Mesenteric fat pad (tissue), 1 donor: ENCODE data around the gene FAM234B. TPM values are rescaled to one million over a fixed set of nuclear protein-coding genes. Genes with fewer than 3 reads are reported as not detected.
A peak's percentile ranks its signal among the peaks of the same experiment; 100 is the strongest.

Source experiments
- DNase-seq: peaks from one replicate; pipeline ENCODE4 v3.0.0-alpha.2; 2020; ENCODE audit warnings: low spot score
- total RNA-seq: library from RNA; stranded (reverse); fragmentation: NEBNext Ultra II Directional; extraction: Animal tissue kit (Norgen Biotek cat#: 25700); gene quantifications from one replicate; pipeline ENCODE4 v1.2.1, GENCODE V29; 2021
- donor health status: DM: yes; HTN: yes; CAD: no.

FAM234B gene
- total RNA-seq, 1 donor from 2014 or later: 8.0 TPM

GRCh38 chr12:13088496-13088895, 44.3 kb downstream of the FAM234B start:
- DNase-seq: no peak

GRCh38 chr12:13090054-13090453, 45.9 kb downstream of the FAM234B start:
- no peak for DNase-seq

GRCh38 chr12:13091832-13092231, 47.7 kb downstream of the FAM234B start:
- no peak for DNase-seq

GRCh38 chr12:13093191-13093847, 49.1 kb downstream of the FAM234B start:
- no peak for DNase-seq

- DNase-seq: no peak
These were observed 49.7 kb downstream of the FAM234B start for GRCh38 chr12:13093848-13094220.

- DNase-seq: no peak
These were observed 50.2 kb downstream of the FAM234B start for GRCh38 chr12:13094367-13094766.

GRCh38 chr12:13095266-13095995, 51.2 kb downstream of the FAM234B start:
- no peak for DNase-seq

GRCh38 chr12:13097491-13098011, 53.4 kb downstream of the FAM234B start:
- no peak for DNase-seq

GRCh38 chr12:13099066-13099843, 55.1 kb downstream of the FAM234B start:
- no peak for DNase-seq

- DNase-seq: no peak
These were observed 55.8 kb downstream of the FAM234B start for GRCh38 chr12:13099844-13100604.

GRCh38 chr12:13100605-13100881, 56.4 kb downstream of the FAM234B start:
- DNase-seq: no peak

- peak; percentile 98 for DNase-seq
These were observed 56.9 kb downstream of the FAM234B start for GRCh38 chr12:13100882-13101769.

GRCh38 chr12:13101821-13102375, 57.7 kb downstream of the FAM234B start:
- DNase-seq: no peak

- no peak for DNase-seq
These were observed 58.4 kb downstream of the FAM234B start for GRCh38 chr12:13102461-13103195.

- DNase-seq: no peak
These were observed 59.3 kb downstream of the FAM234B start, which contains the start of gene GSG1 for GRCh38 chr12:13103391-13104033. GSG1 (minus strand) TSS chr12:13103667; CDS start chr12:13103512, 155 bp downstream.

GRCh38 chr12:13104409-13104808, 60.2 kb downstream of the FAM234B start:
- no peak for DNase-seq

GRCh38 chr12:13105781-13106180, 61.6 kb downstream of the FAM234B start:
- DNase-seq: no peak

- DNase-seq: no peak
These were observed 62.5 kb downstream of the FAM234B start for GRCh38 chr12:13106666-13107065.

GRCh38 chr12:13112968-13113367, 68.8 kb downstream of the FAM234B start:
- no peak for DNase-seq
